A204.1 (cell line): ENCODE data around the gene DCUN1D2.

Experiments
- FAIRE-seq: peaks from 2 replicates; lab custom pipeline; 2012; peaks lifted over from hg19 to GRCh38; lab: Jason Lieb, UNC

Gene DCUN1D2

GRCh38 chr13:113422807-113423519 lies 67.5 kb downstream of the DCUN1D2 start:
- no peak for FAIRE-seq

GRCh38 chr13:113421673-113422270 lies 68.7 kb downstream of the DCUN1D2 start:
- FAIRE-seq = no peak

- FAIRE-seq = no peak
Observed at GRCh38 chr13:113420833-113421600, 69.5 kb downstream of the DCUN1D2 start.

- FAIRE-seq = no peak
Observed at GRCh38 chr13:113420232-113420631, 70.3 kb downstream of the DCUN1D2 start.

- no peak for FAIRE-seq
Observed at GRCh38 chr13:113419531-113420193, 70.8 kb downstream of the DCUN1D2 start.

GRCh38 chr13:113418722-113419049 lies 71.8 kb downstream of the DCUN1D2 start:
- FAIRE-seq = no peak

- no peak for FAIRE-seq
Observed at GRCh38 chr13:113417836-113418721, 72.4 kb downstream of the DCUN1D2 start.

GRCh38 chr13:113417008-113417751 lies 73.3 kb downstream of the DCUN1D2 start:
- FAIRE-seq = no peak

GRCh38 chr13:113415825-113416224 lies 74.7 kb downstream of the DCUN1D2 start:
- no peak for FAIRE-seq

GRCh38 chr13:113415032-113415431 lies 75.5 kb downstream of the DCUN1D2 start:
- FAIRE-seq = no peak

- FAIRE-seq = no peak
Observed at GRCh38 chr13:113414335-113414734, 76.2 kb downstream of the DCUN1D2 start.

GRCh38 chr13:113413898-113414282 lies 76.6 kb downstream of the DCUN1D2 start:
- FAIRE-seq = no peak

GRCh38 chr13:113413178-113413897 lies 77.2 kb downstream of the DCUN1D2 start:
- FAIRE-seq = no peak

- FAIRE-seq = no peak
Observed at GRCh38 chr13:113412440-113412839, 78.1 kb downstream of the DCUN1D2 start.

GRCh38 chr13:113411216-113412023 lies 79.1 kb downstream of the DCUN1D2 start:
- FAIRE-seq = no peak

GRCh38 chr13:113410472-113411201 lies 79.9 kb downstream of the DCUN1D2 start:
- FAIRE-seq = no peak

- FAIRE-seq = no peak
Observed at GRCh38 chr13:113408562-113408961, 81.9 kb downstream of the DCUN1D2 start.

GRCh38 chr13:113407531-113408393 lies 82.7 kb downstream of the DCUN1D2 start:
- FAIRE-seq = no peak
